ENCODE results near the gene PPIL6. TPM values are rescaled to one million over a fixed set of nuclear protein-coding genes. Genes with fewer than 3 reads are reported as not detected.

Gene PPIL6
- total and polyA plus RNA-seq, 2 experiments from 2014 or later = 2.6 to 2.9 TPM

- no peak overlapping the region for H3K27ac ChIP-seq
- no peaks in the 10 kb centered on the region for H3K9me3 ChIP-seq (ENCODE audit: low read depth)
- DNase-seq (ENCODE audit: low spot score) = no peak
- peaks cover 11% of the 10 kb centered on the region for H3K4me1 ChIP-seq (ENCODE audit: insufficient read depth)
- H4K20me1 ChIP-seq (ENCODE audit: insufficient read depth, poor library complexity, severe bottlenecking) = no peaks in the 10 kb centered on the region
- H3K79me2 ChIP-seq = peaks cover 38% of the 10 kb centered on the region
- H3K9me2 ChIP-seq (replicated peaks; ENCODE audit: insufficient read depth) = no peaks in the 10 kb centered on the region
- TF ChIP-seq EZH2 (IDR thresholded peaks at IDR 0.05; ENCODE audit: borderline replicate concordance) = no peak
- TF ChIP-seq CTCF (IDR thresholded peaks at IDR 0.05; ENCODE audit: poor library complexity) = no peak
- TF ChIP-seq EZH2phosphoT487 (IDR thresholded peaks at IDR 0.05; ENCODE audit: low read depth, severe bottlenecking, unreplicated experiment) = no peak
- H2AFZ ChIP-seq = no peak overlapping the region
- no peak overlapping the region for H3K4me2 ChIP-seq
- WGBS (ENCODE audit: low lambda C conversion rate, missing lambda C conversion rate) = 98% methylated on average over 3 of the region's 3 CpGs
- H3K36me3 ChIP-seq (replicated peaks; ENCODE audit: insufficient read depth, low read depth) = no peaks in the 10 kb centered on the region
- no peaks in the 10 kb centered on the region for H3K27me3 ChIP-seq
- no peak overlapping the region for H3K4me3 ChIP-seq
These were observed 32.7 kb upstream of the PPIL6 start for GRCh38 chr6:109473120-109473519.

- Histone ChIP-seq H2AFZ (no peak overlapping the region), H3K9me2 (replicated peaks; ENCODE audit: insufficient read depth) (no peaks in the 10 kb centered on the region), H3K36me3 (replicated peaks; ENCODE audit: insufficient read depth, low read depth) (no peaks in the 10 kb centered on the region), H3K4me3 (no peak overlapping the region), H3K79me2 (peaks cover 34% of the 10 kb centered on the region), H3K27me3 (no peaks in the 10 kb centered on the region), H3K27ac (no peak overlapping the region), H3K4me1 (ENCODE audit: insufficient read depth) (peaks cover 4% of the 10 kb centered on the region), H3K9me3 (ENCODE audit: low read depth) (no peaks in the 10 kb centered on the region), H4K20me1 (ENCODE audit: insufficient read depth, poor library complexity, severe bottlenecking) (no peaks in the 10 kb centered on the region), H3K4me2 (no peak overlapping the region)
- WGBS (ENCODE audit: low lambda C conversion rate, missing lambda C conversion rate) = 97% methylated on average over 9 of the region's 9 CpGs
- no peak for TF ChIP-seq EZH2 (IDR thresholded peaks at IDR 0.05; ENCODE audit: borderline replicate concordance)
- TF ChIP-seq EZH2phosphoT487 (IDR thresholded peaks at IDR 0.05; ENCODE audit: low read depth, severe bottlenecking, unreplicated experiment) = no peak
- TF ChIP-seq CTCF (IDR thresholded peaks at IDR 0.05; ENCODE audit: poor library complexity) = no peak
- DNase-seq (ENCODE audit: low spot score) = no peak
These were observed 31.9 kb upstream of the PPIL6 start for GRCh38 chr6:109472132-109472995.

GRCh38 chr6:109471105-109471810, 30.8 kb upstream of the PPIL6 start:
- H4K20me1 ChIP-seq (ENCODE audit: insufficient read depth, poor library complexity, severe bottlenecking) = no peaks in the 10 kb centered on the region
- H3K36me3 ChIP-seq (replicated peaks; ENCODE audit: insufficient read depth, low read depth) = no peaks in the 10 kb centered on the region
- WGBS (ENCODE audit: low lambda C conversion rate, missing lambda C conversion rate) = 87% methylated on average over 5 of the region's 5 CpGs
- no peak overlapping the region for H3K4me2 ChIP-seq
- no peak overlapping the region for H2AFZ ChIP-seq
- H3K9me3 ChIP-seq (ENCODE audit: low read depth) = no peaks in the 10 kb centered on the region
- DNase-seq (ENCODE audit: low spot score) = no peak
- no peak overlapping the region for H3K4me3 ChIP-seq
- peaks cover 23% of the 10 kb centered on the region for H3K79me2 ChIP-seq
- H3K9me2 ChIP-seq (replicated peaks; ENCODE audit: insufficient read depth) = no peaks in the 10 kb centered on the region
- TF ChIP-seq EZH2 (IDR thresholded peaks at IDR 0.05; ENCODE audit: borderline replicate concordance) (no peak), EZH2phosphoT487 (IDR thresholded peaks at IDR 0.05; ENCODE audit: low read depth, severe bottlenecking, unreplicated experiment) (no peak), CTCF (IDR thresholded peaks at IDR 0.05; ENCODE audit: poor library complexity) (no peak)
- H3K27me3 ChIP-seq = no peaks in the 10 kb centered on the region
- no peak overlapping the region for H3K27ac ChIP-seq
- no peaks in the 10 kb centered on the region for H3K4me1 ChIP-seq (ENCODE audit: insufficient read depth)

All from hepatocyte (in vitro differentiated cells).